ENCODE results near the gene COL9A3. TPM values are rescaled to one million over a fixed set of nuclear protein-coding genes. Genes with fewer than 3 reads are reported as not detected.
A peak's percentile ranks its signal among the peaks of the same experiment; 100 is the strongest.

COL9A3 gene
- total RNA-seq, 1 experiment from 2014 or later = 136 TPM

GRCh38 chr20:62815066-62815991 lies 1.5 kb upstream of the COL9A3 start:
- CTCF ChIA-PET = interaction anchor here (0.8 to 3.3 kb wide), 16 partner anchors 9 to 408 kb away, joined by 3 to 19 read pairs (median 4); partner anchors contain the start of genes GID8, NTSR1, OGFR and TCFL5
- Mint-ChIP-seq H3K9me3 (no peaks in the 10 kb centered on the region), H3K36me3 (peaks cover 3% of the 10 kb centered on the region; the same call in 1 of the 2 replicates), H3K4me1 (peaks cover 14% of the 10 kb centered on the region), H3K4me3 (peak overlapping the region; percentile 65), H3K27me3 (ENCODE audit: low read depth) (no peaks in the 10 kb centered on the region; the same call in 1 of the 2 replicates), H3K27ac (peak overlapping the region; percentile 76)
- peak; percentile 65 for DNase-seq (ENCODE audit: low spot score)
- TF ChIP-seq ARID4B (CRISPR knock-in tag; IDR thresholded peaks at IDR 0.05; ENCODE audit: borderline replicate concordance) (no peak), STAT6 (CRISPR knock-in tag; conservative IDR thresholded peaks at IDR 0.05; ENCODE audit: low read depth) (no peak), E2F1 (CRISPR knock-in tag; IDR thresholded peaks at IDR 0.05) (no peak), EMX1 (CRISPR knock-in tag; IDR thresholded peaks at IDR 0.05) (0 out of 2 replicates have a peak, but pooled peaks have one; percentile 29), PREB (CRISPR knock-in tag; IDR thresholded peaks at IDR 0.05; ENCODE audit: borderline replicate concordance) (no peak), ZNF121 (CRISPR knock-in tag; IDR thresholded peaks at IDR 0.05) (peak; percentile 99), ZNF423 (CRISPR knock-in tag; IDR thresholded peaks at IDR 0.05) (0 out of 2 replicates have a peak, but pooled peaks have one; percentile 4), AFF4 (CRISPR knock-in tag; IDR thresholded peaks at IDR 0.05; ENCODE audit: borderline replicate concordance) (no peak), KAT7 (CRISPR knock-in tag; IDR thresholded peaks at IDR 0.05; ENCODE audit: borderline replicate concordance) (no peak), NR3C1 (CRISPR knock-in tag; conservative IDR thresholded peaks at IDR 0.05; ENCODE audit: low read depth) (no peak), SP1 (CRISPR knock-in tag; conservative IDR thresholded peaks at IDR 0.05) (0 out of 2 replicates have a peak, but pooled peaks have one; percentile 7), IRF2 (CRISPR knock-in tag; IDR thresholded peaks at IDR 0.05; ENCODE audit: borderline replicate concordance, low read depth) (no peak), TEAD1 (CRISPR knock-in tag; IDR thresholded peaks at IDR 0.05) (no peak), CTCF (IDR thresholded peaks at IDR 0.05) (no peak), GTF2I (CRISPR knock-in tag; conservative IDR thresholded peaks at IDR 0.05) (peak; percentile 84)
- TF ChIP-seq, protein P1, sequence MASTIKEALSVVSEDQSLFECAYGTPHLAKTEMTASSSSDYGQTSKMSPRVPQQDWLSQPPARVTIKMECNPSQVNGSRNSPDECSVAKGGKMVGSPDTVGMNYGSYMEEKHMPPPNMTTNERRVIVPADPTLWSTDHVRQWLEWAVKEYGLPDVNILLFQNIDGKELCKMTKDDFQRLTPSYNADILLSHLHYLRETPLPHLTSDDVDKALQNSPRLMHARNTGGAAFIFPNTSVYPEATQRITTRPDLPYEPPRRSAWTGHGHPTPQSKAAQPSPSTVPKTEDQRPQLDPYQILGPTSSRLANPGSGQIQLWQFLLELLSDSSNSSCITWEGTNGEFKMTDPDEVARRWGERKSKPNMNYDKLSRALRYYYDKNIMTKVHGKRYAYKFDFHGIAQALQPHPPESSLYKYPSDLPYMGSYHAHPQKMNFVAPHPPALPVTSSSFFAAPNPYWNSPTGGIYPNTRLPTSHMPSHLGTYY (CRISPR knock-in tag; IDR thresholded peaks at IDR 0.05) = 0 out of 2 replicates have a peak, but pooled peaks have one; percentile 72
- TF ChIP-seq, protein P2, sequence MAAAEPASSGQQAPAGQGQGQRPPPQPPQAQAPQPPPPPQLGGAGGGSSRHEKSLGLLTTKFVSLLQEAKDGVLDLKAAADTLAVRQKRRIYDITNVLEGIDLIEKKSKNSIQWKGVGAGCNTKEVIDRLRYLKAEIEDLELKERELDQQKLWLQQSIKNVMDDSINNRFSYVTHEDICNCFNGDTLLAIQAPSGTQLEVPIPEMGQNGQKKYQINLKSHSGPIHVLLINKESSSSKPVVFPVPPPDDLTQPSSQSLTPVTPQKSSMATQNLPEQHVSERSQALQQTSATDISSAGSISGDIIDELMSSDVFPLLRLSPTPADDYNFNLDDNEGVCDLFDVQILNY (CRISPR knock-in tag; IDR thresholded peaks at IDR 0.05) = no peak
- ATAC-seq = peak; percentile 71
- POLR2A ChIA-PET = interaction anchor here (0.6 to 2.2 kb wide), 10 partner anchors 9 to 172 kb away, joined by 3 to 12 read pairs (median 4); partner anchors contain the start of gene SLCO4A1

Measured in WTC11 (cell line).